GM18867 (cell line): ENCODE measurements around the gene PFDN6.
"Not testable (repeated sequence)": the region's sequence is repeated elsewhere in the genome, so short reads cannot be mapped to it uniquely, and the experiment has no call there.

Experiments used
- ATAC-seq: cut with Tn5 transposase; IDR thresholded peaks from one replicate; pipeline ENCODE4 v1.9.1; 2021; ENCODE audit warnings: mild to moderate bottlenecking, moderate library complexity; ENCODE audit not compliant: unreplicated experiment

Gene PFDN6

GRCh38 chr6:33273129-33273923 is 16.1 kb upstream of the PFDN6 start:
- no peak for ATAC-seq

GRCh38 chr6:33273924-33274902 is 15.2 kb upstream of the PFDN6 start:
- ATAC-seq: no peak

GRCh38 chr6:33275795-33276580 is 13.4 kb upstream of the PFDN6 start:
- ATAC-seq: not testable (repeated sequence)

- ATAC-seq: no peak
These were observed 12.9 kb upstream of the PFDN6 start for GRCh38 chr6:33276581-33276863.

- peak; percentile 49 for ATAC-seq
These were observed 12.3 kb upstream of the PFDN6 start, which contains the start of gene B3GALT4 for GRCh38 chr6:33276864-33277662. Gene B3GALT4, plus strand, starts transcription at chr6:33277123. Its CDS starts 297 bp downstream, at chr6:33277420.

- ATAC-seq: peak; percentile 14
These were observed 11.6 kb upstream of the PFDN6 start for GRCh38 chr6:33277663-33278391.

- ATAC-seq: no peak
These were observed 11.0 kb upstream of the PFDN6 start for GRCh38 chr6:33278392-33278741.

- no peak for ATAC-seq
These were observed 10.6 kb upstream of the PFDN6 start for GRCh38 chr6:33278810-33279209.

GRCh38 chr6:33279257-33279695 is 10.1 kb upstream of the PFDN6 start:
- no peak for ATAC-seq

- no peak for ATAC-seq
These were observed 9.4 kb upstream of the PFDN6 start for GRCh38 chr6:33279971-33280511.

- no peak for ATAC-seq
These were observed 8.9 kb upstream of the PFDN6 start for GRCh38 chr6:33280539-33280938.

GRCh38 chr6:33285214-33285613 is 4.2 kb upstream of the PFDN6 start:
- ATAC-seq: not testable (repeated sequence)

- ATAC-seq: no peak
These were observed 2.2 kb upstream of the PFDN6 start for GRCh38 chr6:33286946-33287914.

- ATAC-seq: no peak
These were observed 1.1 kb upstream of the PFDN6 start for GRCh38 chr6:33288141-33288920.

GRCh38 chr6:33289784-33290315 is 449 bp downstream of the PFDN6 start:
- ATAC-seq: peak; percentile 1

GRCh38 chr6:33290459-33290858 is 1.1 kb downstream of the PFDN6 start:
- ATAC-seq: no peak
